T-helper 2 cell treated with Interferon-gamma antibody and Interleukin-4, amounts not matched to agents 100 ng/mL and 5 ng/mL, for 36 hours (primary cell): ENCODE measurements around the gene SFTA2. TPM values are rescaled to one million over a fixed set of nuclear protein-coding genes. Genes with fewer than 3 reads are reported as not detected.

Source experiments
- intact Hi-C: fragments of 100-400 bp; cut with micrococcal nuclease; formaldehyde crosslinking; loops from one replicate; pipeline ENCODE4 v1.15.1; 2023
- total RNA-seq: library from RNA; stranded (reverse); gene quantifications from 2 replicates; pipeline ENCODE4 v1.2.3, GENCODE V29; 2022

SFTA2 gene
- total RNA-seq, 1 donor from 2014 or later, result not detected

- intact Hi-C loops, result no loop called here
Measured at GRCh38 chr6:30890646-30891449, 41.1 kb downstream of the SFTA2 start.

- intact Hi-C loops, result no loop called here
Measured at GRCh38 chr6:30889921-30890645, 41.9 kb downstream of the SFTA2 start.

GRCh38 chr6:30889496-30889885 lies 42.5 kb downstream of the SFTA2 start:
- intact Hi-C loops, result no loop called here

- intact Hi-C loops, result no loop called here
Measured at GRCh38 chr6:30888816-30889495, 43.0 kb downstream of the SFTA2 start.

- intact Hi-C loops, result no loop called here
Measured at GRCh38 chr6:30887901-30888815, 43.8 kb downstream of the SFTA2 start.

GRCh38 chr6:30886897-30887255 lies 45.1 kb downstream of the SFTA2 start:
- intact Hi-C loops, result no loop called here

GRCh38 chr6:30885999-30886896 lies 45.7 kb downstream of the SFTA2 start:
- intact Hi-C loops, result no loop called here

- intact Hi-C loops, result no loop called here
Measured at GRCh38 chr6:30885481-30885998, 46.4 kb downstream of the SFTA2 start.

- intact Hi-C loops, result no loop called here
Measured at GRCh38 chr6:30884521-30885480, 47.2 kb downstream of the SFTA2 start.

- intact Hi-C loops, result no loop called here
Measured at GRCh38 chr6:30883685-30884520, 48.1 kb downstream of the SFTA2 start, which contains the start of gene DDR1. DDR1 (plus strand) TSS chr6:30884519; CDS start chr6:30888730, 4,211 bp downstream.

GRCh38 chr6:30882759-30883684 lies 48.9 kb downstream of the SFTA2 start:
- intact Hi-C loops, result no loop called here

GRCh38 chr6:30882204-30882758 lies 49.7 kb downstream of the SFTA2 start:
- intact Hi-C loops, result no loop called here

GRCh38 chr6:30881392-30882203 lies 50.4 kb downstream of the SFTA2 start:
- intact Hi-C loops, result no loop called here
